AG09309 (cell line): Measurements from ENCODE around the gene CXorf58.
"Not testable (repeated sequence)": the region's sequence is repeated elsewhere in the genome, so short reads cannot be mapped to it uniquely, and the experiment has no call there.

Experiments used
- DNase-seq: peaks from one replicate; pipeline ENCODE4 v3.0.0-alpha.2; 2010; ENCODE audit warnings: low read depth
- H3K4me3 ChIP-seq: 2 replicates; pipeline ENCODE4 v1.5.1; 2011; ENCODE audit warnings: mild to moderate bottlenecking, low read depth, low read length, moderate library complexity; ENCODE audit not compliant: control insufficient read depth
- CTCF ChIP-seq: IDR thresholded peaks from 2 replicates; pipeline ENCODE4 v1.5.1; 2011; ENCODE audit warnings: mild to moderate bottlenecking, low read depth, low read length, inconsistent platforms; ENCODE audit not compliant: insufficient read depth, control insufficient read depth; ENCODE audit errors: missing control alignments

Gene CXorf58

GRCh38 chrX:23887918-23888317 lies 19.9 kb upstream of the CXorf58 start:
- TF ChIP-seq CTCF: no peak
- H3K4me3 ChIP-seq: no peak overlapping the region
- no peak for DNase-seq

- H3K4me3 ChIP-seq: no peak overlapping the region
- no peak for TF ChIP-seq CTCF
- no peak for DNase-seq
These were observed 18.8 kb upstream of the CXorf58 start for GRCh38 chrX:23888887-23889501.

- H3K4me3 ChIP-seq: no peak overlapping the region
- TF ChIP-seq CTCF: no peak
- no peak for DNase-seq
These were observed 16.9 kb upstream of the CXorf58 start for GRCh38 chrX:23890933-23891332.

GRCh38 chrX:23894993-23895392 lies 12.8 kb upstream of the CXorf58 start:
- not testable (repeated sequence) for H3K4me3 ChIP-seq, DNase-seq

- not testable (repeated sequence) for DNase-seq, H3K4me3 ChIP-seq
These were observed 11.3 kb upstream of the CXorf58 start for GRCh38 chrX:23896539-23896938.

- TF ChIP-seq CTCF: no peak
- no peak overlapping the region for H3K4me3 ChIP-seq
- DNase-seq: no peak
These were observed 10.8 kb upstream of the CXorf58 start for GRCh38 chrX:23896981-23897380.

GRCh38 chrX:23898412-23898959 lies 9.3 kb upstream of the CXorf58 start:
- DNase-seq: no peak
- TF ChIP-seq CTCF: no peak

GRCh38 chrX:23900220-23900797 lies 7.5 kb upstream of the CXorf58 start:
- TF ChIP-seq CTCF: no peak
- DNase-seq: no peak
- no peak overlapping the region for H3K4me3 ChIP-seq

More at GRCh38 chrX:23898412-23898959, 9.3 kb upstream of the CXorf58 start:
- no peak overlapping the region for H3K4me3 ChIP-seq
